Esophagus muscularis mucosa (tissue), 4 donors: ENCODE data around the gene SLC38A10.

ENCODE experiments used
- CTCF ChIP-seq, 3 experiments: fragments of 200-600 bp in 2 of 3; fragments of 450-650 bp in 1 of 3; sonication (generic) in 2 of 3; IDR thresholded peaks; one replicate each; pipeline ENCODE4 v1.5.1; 2017 to 2019; ENCODE audit warnings: antibody characterized with exemption in 3 of 3, mild to moderate bottlenecking in 2 of 3, moderate library complexity in 1 of 3
- EP300 ChIP-seq: sonication (generic); formaldehyde crosslinking; IDR thresholded peaks from one replicate; pipeline ENCODE4 v1.6.1; 2017; ENCODE audit warnings: antibody characterized with exemption
- POLR2A ChIP-seq: fragments of 450-650 bp; IDR thresholded peaks from one replicate; pipeline ENCODE4 v1.6.1; 2017; ENCODE audit warnings: antibody characterized with exemption, moderate library complexity, mild to moderate bottlenecking, low read depth
- POLR2AphosphoS5 ChIP-seq, 2 donors: sonication (generic); formaldehyde crosslinking; IDR thresholded peaks; one replicate each; pipeline ENCODE4 v1.6.1; 2017; ENCODE audit warnings: antibody characterized with exemption in 2 of 2

GRCh38 chr17:81239714-81240555, 55.2 kb downstream of the SLC38A10 start:
- TF ChIP-seq CTCF (IDR thresholded peaks at IDR 0.05): no peak
- no peak for TF ChIP-seq POLR2AphosphoS5 (IDR thresholded peaks at IDR 0.05)
- TF ChIP-seq EP300: no peak
- TF ChIP-seq POLR2A: no peak
